Inflammatory macrophage (primary cell): ENCODE results near the gene DHCR7.

Experiments
- DNase-seq, 2 donors: peaks; one replicate each; pipeline ENCODE4 v3.0.0-alpha.2; 2020 to 2022

DHCR7 gene

GRCh38 chr11:71477641-71478527, 29.7 kb upstream of the DHCR7 start:
- DNase-seq = no peak

GRCh38 chr11:71476926-71477640, 28.9 kb upstream of the DHCR7 start:
- DNase-seq = no peak

GRCh38 chr11:71476031-71476430, 27.8 kb upstream of the DHCR7 start:
- DNase-seq = no peak

- no peak for DNase-seq
These were observed 26.7 kb upstream of the DHCR7 start for GRCh38 chr11:71474771-71475483.

GRCh38 chr11:71474141-71474770, 26.1 kb upstream of the DHCR7 start:
- DNase-seq = no peak

- no peak for DNase-seq
These were observed 25.5 kb upstream of the DHCR7 start for GRCh38 chr11:71473793-71474080.

GRCh38 chr11:71472941-71473792, 25.0 kb upstream of the DHCR7 start:
- no peak for DNase-seq

GRCh38 chr11:71472357-71472885, 24.2 kb upstream of the DHCR7 start:
- DNase-seq = no peak

- DNase-seq = no peak
These were observed 22.8 kb upstream of the DHCR7 start for GRCh38 chr11:71470946-71471345.

GRCh38 chr11:71467164-71467563, 19.0 kb upstream of the DHCR7 start:
- no peak for DNase-seq

GRCh38 chr11:71466358-71466757, 18.2 kb upstream of the DHCR7 start:
- DNase-seq = no peak

GRCh38 chr11:71465054-71465453, 16.9 kb upstream of the DHCR7 start:
- DNase-seq = no peak

GRCh38 chr11:71463331-71464211, 15.4 kb upstream of the DHCR7 start:
- no peak for DNase-seq

- no peak for DNase-seq
These were observed 14.5 kb upstream of the DHCR7 start for GRCh38 chr11:71462726-71463125.

GRCh38 chr11:71461696-71462095, 13.5 kb upstream of the DHCR7 start:
- no peak for DNase-seq

GRCh38 chr11:71459767-71460320, 11.7 kb upstream of the DHCR7 start:
- no peak for DNase-seq

- no peak for DNase-seq
These were observed 11.0 kb upstream of the DHCR7 start for GRCh38 chr11:71459076-71459766.

GRCh38 chr11:71458146-71459070, 10.2 kb upstream of the DHCR7 start:
- DNase-seq = no peak

GRCh38 chr11:71456831-71457230, 8.6 kb upstream of the DHCR7 start:
- no peak for DNase-seq
